CD14-positive monocyte (primary cell): ENCODE results near the gene LRRTM1. TPM values are rescaled to one million over a fixed set of nuclear protein-coding genes. Genes with fewer than 3 reads are reported as not detected.

Experiments used
- DNase-seq, 3 donors: peaks; one replicate each; pipeline ENCODE4 v3.0.0-alpha.2; 2011 to 2022
- H2AFZ ChIP-seq: 2 replicates; pipeline ENCODE4 v1.6.0; 2012; ENCODE audit warnings: mild to moderate bottlenecking, low read depth, low read length, inconsistent platforms; ENCODE audit not compliant: insufficient read depth, poor library complexity, severe bottlenecking
- H3K27ac ChIP-seq, 2 donors: 1 replicate in 1 of 2; 2 replicates in 1 of 2; pipeline ENCODE4 v1.5.1; 2012 to 2013; ENCODE audit warnings: low read length in 2 of 2, control low read depth in 1 of 2, inconsistent platforms in 1 of 2, low read depth in 1 of 2, mild to moderate bottlenecking in 1 of 2
- H3K27me3 ChIP-seq, 2 donors: one replicate each; pipeline versions ENCODE4 v1.6.0 to v1.6.1; 2011 to 2013; ENCODE audit warnings: low read length in 2 of 2; ENCODE audit not compliant: control insufficient read depth in 2 of 2, insufficient read depth in 2 of 2
- H3K36me3 ChIP-seq, 2 donors: replicated peaks in 1 of 2; 1 replicate in 1 of 2; 2 replicates in 1 of 2; pipeline versions ENCODE4 v1.5.1 to v1.6.1; 2012 to 2013; ENCODE audit warnings: low read length in 2 of 2, control low read depth in 1 of 2, inconsistent platforms in 1 of 2, mild to moderate bottlenecking in 1 of 2; ENCODE audit not compliant: insufficient read depth in 2 of 2, control insufficient read depth in 1 of 2
- H3K4me1 ChIP-seq, 2 donors: 1 replicate in 1 of 2; 2 replicates in 1 of 2; pipeline versions ENCODE4 v1.5.1 to v1.6.1; 2012 to 2013; ENCODE audit warnings: low read length in 2 of 2, control low read depth in 1 of 2, inconsistent platforms in 1 of 2, mild to moderate bottlenecking in 1 of 2, moderate library complexity in 1 of 2; ENCODE audit not compliant: insufficient read depth in 2 of 2, control insufficient read depth in 1 of 2
- H3K4me2 ChIP-seq: replicated peaks from 2 replicates; pipeline ENCODE3; 2012; ENCODE audit warnings: low read length, moderate library complexity, mild to moderate bottlenecking; ENCODE audit not compliant: poor library complexity, severe bottlenecking; ENCODE audit errors: extremely low read depth
- H3K4me3 ChIP-seq, 3 experiments: fragments of 200-600 bp in 1 of 3; sonication (generic) in 1 of 3; replicated peaks in 1 of 3; 1 replicate in 2 of 3; 2 replicates in 1 of 3; pipeline ENCODE4 v1.5.1; 2011 to 2013; ENCODE audit warnings: low read length in 3 of 3, mild to moderate bottlenecking in 3 of 3, control low read depth in 2 of 3, low read depth in 2 of 3, inconsistent platforms in 1 of 3, moderate library complexity in 1 of 3
- H3K79me2 ChIP-seq: 2 replicates; pipeline ENCODE4 v1.6.0; 2012; ENCODE audit warnings: mild to moderate bottlenecking, control low read depth, inconsistent platforms, low read length, moderate library complexity; ENCODE audit not compliant: insufficient read depth
- H3K9ac ChIP-seq: 2 replicates; pipeline ENCODE4 v1.6.0; 2017; ENCODE audit warnings: low read length, mild to moderate bottlenecking; ENCODE audit not compliant: insufficient read depth, poor library complexity, severe bottlenecking
- H3K9me3 ChIP-seq, 2 donors: replicated peaks in 1 of 2; 1 replicate in 1 of 2; 2 replicates in 1 of 2; pipeline versions ENCODE4 v1.5.1 to v1.6.1; 2012 to 2013; ENCODE audit warnings: low read length in 2 of 2, control low read depth in 1 of 2; ENCODE audit not compliant: control insufficient read depth in 1 of 2, insufficient read depth in 1 of 2
- H4K20me1 ChIP-seq: 2 replicates; pipeline ENCODE4 v1.6.0; 2012; ENCODE audit warnings: mild to moderate bottlenecking, low read length, control low read depth, moderate library complexity; ENCODE audit not compliant: insufficient read depth
- H3K27ac Mint-ChIP-seq, 7 donors: one replicate each; pipeline ENCODE4 v1.8.0; 2020; ENCODE audit warnings: mild to moderate bottlenecking in 7 of 7, mixed read lengths in 7 of 7, moderate library complexity in 6 of 7, inconsistent platforms in 2 of 7
- H3K27me3 Mint-ChIP-seq, 3 donors: one replicate each; pipeline ENCODE4 v1.8.0; 2021 to 2022; ENCODE audit warnings: low read depth in 3 of 3, mild to moderate bottlenecking in 3 of 3, mixed read lengths in 3 of 3, moderate library complexity in 3 of 3, inconsistent platforms in 1 of 3
- H3K36me3 Mint-ChIP-seq, 2 donors: one replicate each; pipeline ENCODE4 v1.8.0; 2020; ENCODE audit warnings: mixed read lengths in 2 of 2, inconsistent platforms in 1 of 2, mild to moderate bottlenecking in 1 of 2
- H3K4me1 Mint-ChIP-seq: one replicate; pipeline ENCODE4 v1.8.0; 2020; ENCODE audit warnings: mild to moderate bottlenecking, mixed read lengths
- H3K4me3 Mint-ChIP-seq, 2 donors: one replicate each; pipeline ENCODE4 v1.8.0; 2020; ENCODE audit warnings: mild to moderate bottlenecking in 2 of 2, mixed read lengths in 2 of 2, moderate library complexity in 1 of 2
- H3K9me3 Mint-ChIP-seq, 7 donors: one replicate each; pipeline ENCODE4 v1.8.0; 2020 to 2022; ENCODE audit warnings: mixed read lengths in 7 of 7, mild to moderate bottlenecking in 6 of 7, moderate library complexity in 6 of 7, inconsistent platforms in 2 of 7
- CTCF ChIP-seq: fragments of 200-600 bp; IDR thresholded peaks from one replicate; pipeline ENCODE4 v1.8.0; 2022; ENCODE audit warnings: antibody characterized with exemption, mild to moderate bottlenecking
- WGBS: methylation state at CpG from one replicate; pipeline ENCODE4 v1.1.5; 2013; ENCODE audit warnings: missing lambda C conversion rate; ENCODE audit not compliant: insufficient coverage; 5-methylcytosine and 5-hydroxymethylcytosine counted together
- intact Hi-C, 2 donors: fragments of 100-400 bp; cut with micrococcal nuclease; formaldehyde crosslinking; loops; one replicate each; pipeline versions ENCODE4 v1.15.0 to v1.15.1; 2023
- polyA plus RNA-seq, 3 donors: library from polyadenylated mRNA; depleted of rRNA in 1 of 3; unstranded in 2 of 3; stranded (reverse) in 1 of 3; fragments of 300-500 nt in 2 of 3; fragments of >200 nt in 1 of 3; fragmentation: Illumina TruSeq in 2 of 3; gene quantifications; 1 replicate in 2 of 3; 2 replicates in 1 of 3; pipeline ENCODE4 v1.2.3, GENCODE V29; 2012 to 2021

Gene LRRTM1
- polyA plus RNA-seq, 3 donors, result not detected

GRCh38 chr2:80323610-80324009 lies 19.1 kb upstream of the LRRTM1 start:
- TF ChIP-seq CTCF, result no peak
- WGBS, result no CpG with 5 or more reads among the region's 1 CpG
- intact Hi-C loops, result no loop called here

GRCh38 chr2:80322958-80323357 lies 18.4 kb upstream of the LRRTM1 start:
- intact Hi-C loops, result no loop called here
- Mint-ChIP-seq H3K27ac (no peak overlapping the region), H3K36me3 (no peaks in the 10 kb centered on the region), H3K4me3 (no peak overlapping the region), H3K4me1 (no peaks in the 10 kb centered on the region), H3K9me3 (peaks cover 0 to 2% (median 0%) of the 10 kb centered on the region in 7 donors), H3K27me3 (peaks cover 11 to 12% (median 12%) of the 10 kb centered on the region in 3 donors)
- H3K4me1 ChIP-seq, result no peaks in the 10 kb centered on the region
- H2AFZ ChIP-seq, result no peak overlapping the region
- H3K36me3 ChIP-seq, result no peaks in the 10 kb centered on the region
- H3K9me3 ChIP-seq, result no peaks in the 10 kb centered on the region
- no peak for DNase-seq
- TF ChIP-seq CTCF, result no peak
- no peak overlapping the region for H3K9ac ChIP-seq
- H3K27ac ChIP-seq, result no peak overlapping the region
- no peak overlapping the region for H3K4me3 ChIP-seq
- WGBS, result 22% methylated on average over 12 of the region's 14 CpGs
- H3K27me3 ChIP-seq, result peaks cover 25 to 30% of the 10 kb centered on the region in 2 donors
- H3K4me2 ChIP-seq, result no peak overlapping the region
- no peaks in the 10 kb centered on the region for H4K20me1 ChIP-seq
- no peaks in the 10 kb centered on the region for H3K79me2 ChIP-seq

More at GRCh38 chr2:80323610-80324009, 19.1 kb upstream of the LRRTM1 start:
- Histone ChIP-seq H4K20me1 (no peaks in the 10 kb centered on the region), H3K79me2 (no peaks in the 10 kb centered on the region), H3K9me3 (no peaks in the 10 kb centered on the region), H3K4me1 (no peaks in the 10 kb centered on the region), H2AFZ (no peak overlapping the region), H3K4me2 (no peak overlapping the region), H3K27ac (no peak overlapping the region), H3K9ac (no peak overlapping the region), H3K27me3 (peaks cover 25 to 30% of the 10 kb centered on the region in 2 donors), H3K36me3 (no peaks in the 10 kb centered on the region), H3K4me3 (no peak overlapping the region)
- Mint-ChIP-seq H3K27ac (no peak overlapping the region), H3K4me1 (no peaks in the 10 kb centered on the region), H3K27me3 (peaks cover 11 to 12% (median 12%) of the 10 kb centered on the region in 3 donors), H3K9me3 (peaks cover 0 to 2% (median 0%) of the 10 kb centered on the region in 7 donors), H3K36me3 (no peaks in the 10 kb centered on the region), H3K4me3 (no peak overlapping the region)
- no peak for DNase-seq
